ENCODE data around the gene PGM5. TPM values are rescaled to one million over a fixed set of nuclear protein-coding genes. Genes with fewer than 3 reads are reported as not detected.

PGM5 gene
- total RNA-seq, 1 experiment from 2014 or later: not detected

GRCh38 chr9:68493958-68494577 lies 137.7 kb downstream of the PGM5 start:
- H3K23ac ChIP-seq (ENCODE audit: insufficient read length, low read depth, low read length): no peak overlapping the region
- H3K27ac ChIP-seq (ENCODE audit: insufficient read length, low read depth, low read length): no peak overlapping the region
- H3K4me2 ChIP-seq (ENCODE audit: insufficient read depth, insufficient read length, low read length): no peak overlapping the region
- no peak for DNase-seq
- H3K27me3 ChIP-seq (ENCODE audit: insufficient read depth, low read length): no peaks in the 10 kb centered on the region; the same call in 1 of the 2 replicates
- H3K9ac ChIP-seq (ENCODE audit: extremely low read depth, insufficient read length, low read length): no peak overlapping the region
- H3K79me2 ChIP-seq (ENCODE audit: insufficient read depth, low read length): no peaks in the 10 kb centered on the region
- no peak overlapping the region for H2BK5ac ChIP-seq (ENCODE audit: insufficient read length, low read length)
- H2BK20ac ChIP-seq (ENCODE audit: low read depth, low read length, poor library complexity, severe bottlenecking): no peak overlapping the region
- TF ChIP-seq CTCF (conservative IDR thresholded peaks at IDR 0.05): no peak
- H4K5ac ChIP-seq (ENCODE audit: insufficient read length, low read depth, low read length): no peak overlapping the region
- H4K8ac ChIP-seq (replicated peaks; ENCODE audit: insufficient read length, low read depth, low read length): no peak overlapping the region
- Mint-ChIP-seq H3K9me3 (no peaks in the 10 kb centered on the region), H3K4me3 (no peak overlapping the region), H3K27ac (no peak overlapping the region), H3K36me3 (ENCODE audit: insufficient read depth in 1 of 3, low read depth in 3 of 3) (no peaks in the 10 kb centered on the region), H3K27me3 (ENCODE audit: low read depth) (peaks cover 100% of the 10 kb centered on the region), H3K4me1 (no peaks in the 10 kb centered on the region)
- no peak overlapping the region for H4K91ac ChIP-seq (ENCODE audit: insufficient read length, low read depth, low read length)
- no peak overlapping the region for H3K18ac ChIP-seq (ENCODE audit: insufficient read length, low read depth, low read length)
- no peak overlapping the region for H2BK12ac ChIP-seq (ENCODE audit: insufficient read length, low read depth, low read length)
- H3K9me3 ChIP-seq (ENCODE audit: control insufficient read depth, low read depth, low read length): no peaks in the 10 kb centered on the region
- no peaks in the 10 kb centered on the region for H3K4me1 ChIP-seq (ENCODE audit: insufficient read depth, low read length)
- H2AK5ac ChIP-seq (ENCODE audit: insufficient read length, low read length): no peak overlapping the region
- H3K14ac ChIP-seq (ENCODE audit: insufficient read depth, low read length): no peak overlapping the region
- no peaks in the 10 kb centered on the region for H4K20me1 ChIP-seq (ENCODE audit: control insufficient read depth, insufficient read depth, insufficient read length)
- no peak overlapping the region for H2AFZ ChIP-seq (ENCODE audit: low read length)
- no peak overlapping the region for H3T11ph ChIP-seq (ENCODE audit: low read length)
- no peak overlapping the region for H2BK15ac ChIP-seq (ENCODE audit: low read depth, low read length)
- H3K23me2 ChIP-seq (ENCODE audit: insufficient read length, low read depth, low read length, poor library complexity, severe bottlenecking): no peaks in the 10 kb centered on the region
- H3K79me1 ChIP-seq (ENCODE audit: insufficient read depth, low read depth, low read length, poor library complexity, severe bottlenecking): no peaks in the 10 kb centered on the region
- H3K56ac ChIP-seq (ENCODE audit: insufficient read length, low read depth, low read length): no peak overlapping the region
- H2BK120ac ChIP-seq (ENCODE audit: low read depth, low read length, poor library complexity, severe bottlenecking): no peak overlapping the region
- H3K4ac ChIP-seq (ENCODE audit: low read depth, low read length): no peak overlapping the region
- WGBS (ENCODE audit: extremely low coverage, insufficient read length, low lambda C conversion rate): no CpG with 5 or more reads among the region's 3 CpGs
